ENCODE data around the gene PCAT6.

DNA sequence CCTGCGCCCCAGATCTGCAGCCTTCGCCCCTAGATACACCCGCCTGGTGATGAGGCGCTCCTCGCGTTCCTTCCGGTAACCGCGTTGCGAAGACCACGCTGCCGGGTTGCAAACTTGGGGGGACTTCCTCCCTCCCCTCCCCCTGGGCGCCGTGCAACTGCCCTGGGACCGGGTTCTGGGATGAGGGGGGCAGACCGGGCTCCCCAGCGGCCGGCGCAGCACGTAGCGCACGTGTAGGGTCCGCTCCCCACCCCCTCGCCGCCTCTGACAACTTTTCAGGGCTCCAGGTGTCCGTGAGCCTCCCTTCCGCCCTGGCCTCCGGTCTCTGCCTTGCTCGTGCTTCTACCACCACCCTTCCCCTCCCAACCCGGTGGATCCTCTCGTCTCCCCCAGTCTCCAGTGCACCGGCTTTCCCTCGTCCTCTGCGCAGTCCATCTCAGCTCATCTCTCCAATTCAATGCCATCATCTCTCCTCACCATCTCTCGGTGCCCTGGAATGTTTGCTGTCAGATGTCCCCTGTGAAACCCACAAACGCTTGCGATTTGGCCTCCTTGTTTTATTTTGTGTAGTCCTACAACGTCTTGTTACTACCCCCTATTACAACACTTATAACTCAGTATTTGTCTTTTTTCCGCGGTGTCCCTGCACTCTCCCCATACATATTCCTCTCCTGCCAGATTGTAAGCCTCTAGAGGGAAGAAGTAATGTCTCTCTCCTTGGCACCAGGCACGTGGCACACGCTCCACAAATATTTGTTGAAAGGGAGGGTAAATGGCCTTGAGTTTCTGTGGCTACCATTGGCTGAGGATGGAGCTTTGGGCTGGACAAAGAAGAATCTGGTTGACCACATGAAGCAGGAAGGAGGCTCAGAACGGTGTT lies 782 bp downstream of the PCAT6 start:
- TF ChIP-seq, protein P1, sequence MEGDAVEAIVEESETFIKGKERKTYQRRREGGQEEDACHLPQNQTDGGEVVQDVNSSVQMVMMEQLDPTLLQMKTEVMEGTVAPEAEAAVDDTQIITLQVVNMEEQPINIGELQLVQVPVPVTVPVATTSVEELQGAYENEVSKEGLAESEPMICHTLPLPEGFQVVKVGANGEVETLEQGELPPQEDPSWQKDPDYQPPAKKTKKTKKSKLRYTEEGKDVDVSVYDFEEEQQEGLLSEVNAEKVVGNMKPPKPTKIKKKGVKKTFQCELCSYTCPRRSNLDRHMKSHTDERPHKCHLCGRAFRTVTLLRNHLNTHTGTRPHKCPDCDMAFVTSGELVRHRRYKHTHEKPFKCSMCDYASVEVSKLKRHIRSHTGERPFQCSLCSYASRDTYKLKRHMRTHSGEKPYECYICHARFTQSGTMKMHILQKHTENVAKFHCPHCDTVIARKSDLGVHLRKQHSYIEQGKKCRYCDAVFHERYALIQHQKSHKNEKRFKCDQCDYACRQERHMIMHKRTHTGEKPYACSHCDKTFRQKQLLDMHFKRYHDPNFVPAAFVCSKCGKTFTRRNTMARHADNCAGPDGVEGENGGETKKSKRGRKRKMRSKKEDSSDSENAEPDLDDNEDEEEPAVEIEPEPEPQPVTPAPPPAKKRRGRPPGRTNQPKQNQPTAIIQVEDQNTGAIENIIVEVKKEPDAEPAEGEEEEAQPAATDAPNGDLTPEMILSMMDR (conservative IDR thresholded peaks at IDR 0.05; ENCODE audit: low read depth, low read length): no peak
- no peak for TF ChIP-seq EZH2 (IDR thresholded peaks at IDR 0.05; ENCODE audit: borderline replicate concordance, low read depth, low read length, poor library complexity, severe bottlenecking)

Measured in A673 (cell line).